Raji (cell line): Measurements from ENCODE around the gene TAS2R14.

Source experiments
- POLR2A ChIP-seq: IDR thresholded peaks from 2 replicates; pipeline ENCODE4 v1.6.1; 2011; ENCODE audit warnings: low read depth, low read length, control low read depth; ENCODE audit not compliant: insufficient read depth

TAS2R14 gene, protein sequence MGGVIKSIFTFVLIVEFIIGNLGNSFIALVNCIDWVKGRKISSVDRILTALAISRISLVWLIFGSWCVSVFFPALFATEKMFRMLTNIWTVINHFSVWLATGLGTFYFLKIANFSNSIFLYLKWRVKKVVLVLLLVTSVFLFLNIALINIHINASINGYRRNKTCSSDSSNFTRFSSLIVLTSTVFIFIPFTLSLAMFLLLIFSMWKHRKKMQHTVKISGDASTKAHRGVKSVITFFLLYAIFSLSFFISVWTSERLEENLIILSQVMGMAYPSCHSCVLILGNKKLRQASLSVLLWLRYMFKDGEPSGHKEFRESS

DNA sequence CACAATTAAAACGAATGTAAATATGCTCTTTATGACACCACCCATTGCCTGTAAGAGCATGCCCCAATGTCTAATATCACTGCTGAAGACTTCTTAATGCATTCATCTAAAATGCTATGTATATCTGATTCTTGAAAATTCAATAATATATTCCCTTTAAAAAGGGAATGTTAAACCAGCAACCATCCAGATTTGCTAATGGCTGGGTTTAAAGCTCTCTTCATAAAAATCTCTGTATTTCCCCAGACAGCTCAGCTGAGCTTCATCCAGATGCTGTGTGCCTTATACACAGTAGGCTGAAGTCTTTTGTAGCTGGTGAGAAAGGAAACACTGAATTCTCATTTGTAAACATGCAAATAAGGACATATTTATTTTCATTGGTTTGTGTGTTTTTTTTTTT lies at the start of gene TAS2R14:
TSS of gene TAS2R14 (minus strand) at position 101 of the 400 bp plus-strand sequence. CDS start at position 45, 56 bp downstream.
- no peak for TF ChIP-seq POLR2A

DNA sequence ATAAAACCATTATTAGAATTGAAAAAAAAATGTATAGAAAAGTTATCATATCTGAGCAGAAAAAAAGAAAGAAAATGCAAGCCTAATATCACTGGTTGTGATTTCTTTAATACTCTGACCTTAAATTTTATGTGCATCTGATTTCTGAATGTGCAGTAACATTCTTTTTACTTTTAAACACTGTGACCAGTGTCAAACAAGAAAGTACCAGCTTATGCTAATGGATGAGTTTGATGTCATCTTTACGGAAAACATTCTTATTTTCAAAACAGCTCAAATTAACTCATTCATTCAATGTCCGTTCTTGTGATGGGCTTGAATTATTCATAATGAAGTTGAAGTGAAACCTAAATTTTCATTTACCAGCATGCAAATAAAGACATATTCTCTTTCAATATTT lies 47.7 kb upstream of the TAS2R14 start, which contains the start of gene TAS2R50:
TSS of gene TAS2R50 (minus strand) at position 101 of the 400 bp plus-strand sequence. CDS start at position 49, 52 bp downstream.
- TF ChIP-seq POLR2A: no peak

DNA sequence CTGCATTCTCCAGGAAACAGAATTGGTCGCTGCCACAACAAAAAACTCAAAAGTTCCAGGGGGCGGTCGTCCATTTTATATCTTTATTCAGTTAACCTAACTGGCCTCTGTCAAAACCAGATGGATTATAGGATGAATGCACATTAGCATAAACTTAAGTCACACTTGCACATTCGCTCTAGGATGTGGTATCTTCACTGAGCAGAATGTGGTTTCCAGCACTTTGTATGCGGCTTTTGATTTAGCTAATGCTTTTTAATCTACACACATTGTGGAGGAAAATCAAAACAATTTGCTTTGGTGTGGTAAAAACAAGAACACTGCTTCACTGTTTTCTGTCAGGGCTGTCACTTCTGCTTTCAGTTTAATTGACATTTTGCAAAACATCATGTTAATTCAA lies 43.2 kb upstream of the TAS2R14 start:
- TF ChIP-seq POLR2A: no peak

GRCh38 chr12:10974965-10975364 lies 35.9 kb upstream of the TAS2R14 start:
- TF ChIP-seq POLR2A: no peak

- TF ChIP-seq POLR2A: no peak
Observed at GRCh38 chr12:10968765-10969456, 29.8 kb upstream of the TAS2R14 start.

DNA sequence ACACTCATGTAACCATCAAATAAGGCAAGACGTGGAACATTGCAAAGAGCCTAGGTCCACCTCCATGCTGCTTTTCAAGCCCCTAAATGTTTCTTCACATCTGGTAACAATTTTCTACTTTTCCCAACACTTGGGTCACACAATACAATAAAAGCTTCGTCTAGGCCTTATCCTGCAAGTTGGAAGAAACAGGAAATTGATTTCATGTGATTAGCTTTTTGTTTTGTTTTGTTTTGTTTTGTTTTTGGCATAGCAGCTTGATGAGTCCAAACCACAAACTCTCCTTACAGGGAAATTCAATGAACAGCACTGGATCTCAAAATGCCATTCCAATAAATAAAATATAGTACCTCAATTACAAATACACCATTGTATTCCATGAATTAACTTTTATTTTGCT lies 28.3 kb upstream of the TAS2R14 start:
- TF ChIP-seq POLR2A: no peak

- TF ChIP-seq POLR2A: no peak
Observed at GRCh38 chr12:10966314-10966713, 27.3 kb upstream of the TAS2R14 start.

GRCh38 chr12:10965476-10965875 lies 26.4 kb upstream of the TAS2R14 start:
- no peak for TF ChIP-seq POLR2A

DNA sequence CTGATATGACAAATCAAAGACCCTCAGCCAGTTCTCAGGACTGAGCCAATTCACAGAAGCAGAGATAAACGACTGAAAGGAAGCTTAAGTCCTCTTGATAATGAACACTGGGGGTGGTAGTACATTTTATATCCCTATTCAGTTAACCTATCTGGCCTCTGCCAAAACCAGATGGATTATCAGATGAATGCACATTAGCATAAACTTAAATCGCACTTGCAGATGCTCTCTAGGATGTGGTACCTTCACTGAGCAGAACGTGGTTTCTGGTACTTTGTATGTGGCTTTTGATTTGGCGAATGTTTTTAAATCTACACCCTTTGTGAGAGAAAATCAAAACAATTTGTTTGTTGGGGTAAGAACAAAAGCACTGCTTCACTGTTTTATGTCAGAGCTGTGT lies 21.1 kb upstream of the TAS2R14 start:
- TF ChIP-seq POLR2A: no peak

DNA sequence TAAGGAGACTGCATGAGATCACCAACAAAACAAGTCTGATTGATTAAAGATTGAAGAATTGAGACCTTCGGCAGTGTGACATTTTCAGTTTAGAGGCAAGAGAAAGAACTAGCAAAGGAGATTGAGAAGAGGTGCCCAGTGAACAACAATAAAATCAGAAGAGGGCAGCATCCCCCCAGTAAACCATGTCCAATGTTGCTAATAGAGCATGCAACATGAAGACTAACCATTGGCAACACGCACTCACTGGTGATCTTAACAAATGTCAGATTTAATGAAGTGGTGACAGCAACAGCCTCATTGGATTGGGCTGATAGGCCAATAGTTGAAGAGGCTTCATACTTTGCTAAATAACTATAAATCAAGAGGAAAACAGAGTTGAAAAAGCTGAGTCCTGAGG lies 20.7 kb upstream of the TAS2R14 start:
- no peak for TF ChIP-seq POLR2A

DNA sequence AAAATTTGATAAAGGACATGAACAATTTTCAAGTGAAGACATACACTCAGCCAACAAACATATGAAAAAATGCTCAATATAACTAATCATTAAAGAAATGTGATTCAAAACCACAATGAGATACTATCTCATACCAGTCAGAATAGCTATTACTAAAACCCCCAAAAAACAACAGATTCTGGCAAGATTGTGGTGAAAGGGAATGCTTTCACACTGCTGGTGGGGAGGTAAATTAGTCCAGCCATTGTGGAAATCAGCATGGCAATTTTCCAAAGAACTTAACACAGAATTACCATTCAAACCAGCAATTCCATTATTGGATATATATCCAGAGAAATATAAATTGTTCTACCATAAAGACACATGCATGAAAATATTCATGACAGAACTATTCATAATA lies 18.7 kb upstream of the TAS2R14 start:
- no peak for TF ChIP-seq POLR2A

GRCh38 chr12:10956085-10956484 lies 17.0 kb upstream of the TAS2R14 start:
- no peak for TF ChIP-seq POLR2A

- no peak for TF ChIP-seq POLR2A
Observed at GRCh38 chr12:10952645-10953044, 13.6 kb upstream of the TAS2R14 start.

- no peak for TF ChIP-seq POLR2A
Observed at GRCh38 chr12:10943167-10943566, 4.1 kb upstream of the TAS2R14 start.

- TF ChIP-seq POLR2A: no peak
Observed at GRCh38 chr12:10941916-10942607, 3.0 kb upstream of the TAS2R14 start.

GRCh38 chr12:10941369-10941768 lies 2.3 kb upstream of the TAS2R14 start:
- no peak for TF ChIP-seq POLR2A

- TF ChIP-seq POLR2A: no peak
Observed at GRCh38 chr12:10940389-10940788, 1.3 kb upstream of the TAS2R14 start.

- TF ChIP-seq POLR2A: no peak
Observed at GRCh38 chr12:10936506-10936905, 2.6 kb downstream of the TAS2R14 start.
